ENCODE measurements around the gene EPHB4. TPM values are rescaled to one million over a fixed set of nuclear protein-coding genes. Genes with fewer than 3 reads are reported as not detected.
"Not testable (repeated sequence)": the region's sequence is repeated elsewhere in the genome, so short reads cannot be mapped to it uniquely, and the experiment has no call there.

The EPHB4 gene
- total RNA-seq, 4 donors from 2014 or later, result 19.0 to 55.6 (median 41.5) TPM

- TF ChIP-seq POLR2A (IDR thresholded peaks at IDR 0.05), result no peak
- TF ChIP-seq EP300 (IDR thresholded peaks at IDR 0.05), result no peak
- ATAC-seq, result no peak
- Histone ChIP-seq H3K9me3 (no peaks in the 10 kb centered on the region), H3K4me1 (peaks cover 0 to 39% (median 9%) of the 10 kb centered on the region in 3 donors), H3K36me3 (peaks cover 0 to 65% of the 10 kb centered on the region in 2 donors), H3K27me3 (no peaks in the 10 kb centered on the region), H3K27ac (no peak overlapping the region), H3K4me3 (no peak overlapping the region)
- WGBS, 2 donors (ENCODE audit: low coverage in 1 of 2), result 66 to 77% methylated on average over 8 to 13 of the region's 43 CpGs
These were observed 4.8 kb downstream of the EPHB4 start for GRCh38 chr7:100822236-100823139.

- H3K27me3 ChIP-seq, result no peaks in the 10 kb centered on the region
- H3K36me3 ChIP-seq, result peaks cover 0 to 94% of the 10 kb centered on the region in 2 donors
- H3K4me1 ChIP-seq, result peaks cover 0 to 13% (median 0%) of the 10 kb centered on the region in 3 donors
- no peak overlapping the region for H3K27ac ChIP-seq
- WGBS, 2 donors (ENCODE audit: low coverage in 1 of 2), result 83 to 87% methylated on average over 3 to 4 of the region's 23 CpGs
- no peaks in the 10 kb centered on the region for H3K9me3 ChIP-seq
- ATAC-seq, result no peak
- no peak for TF ChIP-seq EP300 (IDR thresholded peaks at IDR 0.05)
- TF ChIP-seq POLR2A (IDR thresholded peaks at IDR 0.05), result no peak
- no peak for TF ChIP-seq CTCF (IDR thresholded peaks at IDR 0.05)
- TF ChIP-seq POLR2AphosphoS5 (IDR thresholded peaks at IDR 0.05), result no peak
- H3K4me3 ChIP-seq, result no peak overlapping the region
These were observed 7.7 kb downstream of the EPHB4 start for GRCh38 chr7:100819586-100819985.

GRCh38 chr7:100818825-100819224 is 8.5 kb downstream of the EPHB4 start:
- Histone ChIP-seq H3K36me3 (peaks cover 0 to 98% of the 10 kb centered on the region in 2 donors), H3K27ac (no peak overlapping the region), H3K9me3 (no peaks in the 10 kb centered on the region), H3K4me1 (peaks cover 0 to 5% (median 0%) of the 10 kb centered on the region in 3 donors), H3K27me3 (no peaks in the 10 kb centered on the region), H3K4me3 (no peak overlapping the region)
- ATAC-seq, result no peak
- TF ChIP-seq EP300 (IDR thresholded peaks at IDR 0.05), result no peak
- TF ChIP-seq CTCF (IDR thresholded peaks at IDR 0.05), result no peak
- TF ChIP-seq POLR2A (IDR thresholded peaks at IDR 0.05), result no peak
- no peak for TF ChIP-seq POLR2AphosphoS5 (IDR thresholded peaks at IDR 0.05)
- 63 to 81% methylated on average over 4 to 6 of the region's 6 CpGs for WGBS, 2 donors (ENCODE audit: low coverage in 1 of 2)

- Histone ChIP-seq H3K4me1 (peaks cover 0 to under 1% (median 0%) of the 10 kb centered on the region in 3 donors), H3K9me3 (no peaks in the 10 kb centered on the region), H3K27me3 (no peaks in the 10 kb centered on the region), H3K27ac (no peak overlapping the region), H3K36me3 (peaks cover 0 to 98% of the 10 kb centered on the region in 2 donors), H3K4me3 (no peak overlapping the region)
- 93 to 96% methylated on average over 3 of the region's 9 CpGs for WGBS, 2 donors (ENCODE audit: low coverage in 1 of 2)
- TF ChIP-seq POLR2A (IDR thresholded peaks at IDR 0.05), result no peak
- no peak for ATAC-seq
These were observed 9.0 kb downstream of the EPHB4 start for GRCh38 chr7:100818366-100818765.

GRCh38 chr7:100817097-100817496 is 10.2 kb downstream of the EPHB4 start:
- no peak overlapping the region for H3K27ac ChIP-seq

GRCh38 chr7:100816515-100816914 is 10.8 kb downstream of the EPHB4 start:
- not testable (repeated sequence) for H3K4me1 ChIP-seq, H3K27me3 ChIP-seq, ATAC-seq, H3K4me3 ChIP-seq, H3K9me3 ChIP-seq, H3K27ac ChIP-seq
- 100% methylated on average over 2 to 4 of the region's 16 CpGs for WGBS, 2 donors (ENCODE audit: low coverage in 1 of 2)
- peaks cover 0 to 98% of the 10 kb centered on the region in 2 donors for H3K36me3 ChIP-seq

More at GRCh38 chr7:100817097-100817496, 10.2 kb downstream of the EPHB4 start:
- TF ChIP-seq CTCF (IDR thresholded peaks at IDR 0.05) (no peak), EP300 (IDR thresholded peaks at IDR 0.05) (no peak), POLR2AphosphoS5 (IDR thresholded peaks at IDR 0.05) (no peak), POLR2A (IDR thresholded peaks at IDR 0.05) (no peak)
- no peak overlapping the region for H3K4me3 ChIP-seq
- peaks cover 0 to 98% of the 10 kb centered on the region in 2 donors for H3K36me3 ChIP-seq
- H3K4me1 ChIP-seq, result no peaks in the 10 kb centered on the region
- H3K27me3 ChIP-seq, result no peaks in the 10 kb centered on the region
- H3K9me3 ChIP-seq, result no peaks in the 10 kb centered on the region
- 90 to 100% methylated on average over 2 to 3 of the region's 19 CpGs for WGBS, 2 donors (ENCODE audit: low coverage in 1 of 2)
- no peak for ATAC-seq
